AG09309 (cell line): ENCODE data around the gene ANAPC5.

Experiments
- DNase-seq: peaks from one replicate; pipeline ENCODE4 v3.0.0-alpha.2; 2010; ENCODE audit warnings: low read depth
- H3K4me3 ChIP-seq: 2 replicates; pipeline ENCODE4 v1.5.1; 2011; ENCODE audit warnings: mild to moderate bottlenecking, low read depth, low read length, moderate library complexity; ENCODE audit not compliant: control insufficient read depth
- TF ChIP-seq, protein P1 (sequence below): IDR thresholded peaks from 2 replicates; pipeline ENCODE4 v1.5.1; 2011; ENCODE audit warnings: mild to moderate bottlenecking, low read depth, low read length, inconsistent platforms; ENCODE audit not compliant: insufficient read depth, control insufficient read depth; ENCODE audit errors: missing control alignments

ANAPC5 gene

DNA sequence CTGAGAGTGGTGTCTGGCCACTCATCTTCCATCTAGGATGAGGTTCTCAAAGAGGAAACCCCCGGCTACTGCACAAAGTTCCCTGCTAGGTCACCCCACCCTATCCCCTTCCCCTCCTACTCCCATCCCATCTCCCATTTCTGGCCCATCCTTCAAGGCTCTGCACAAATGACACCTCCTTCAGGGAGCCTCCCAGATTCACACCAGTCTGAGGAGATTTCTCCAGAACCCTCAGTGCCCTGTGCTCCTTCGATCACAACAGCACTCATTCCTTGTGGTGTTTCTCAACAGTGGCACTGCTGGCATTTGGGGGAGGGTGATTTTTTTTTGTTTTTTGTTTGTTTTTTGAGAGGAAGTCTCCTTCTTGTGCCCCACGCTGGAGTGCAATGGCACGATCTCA lies 58.6 kb downstream of the ANAPC5 start:
- DNase-seq, result no peak
- TF ChIP-seq, protein P1, sequence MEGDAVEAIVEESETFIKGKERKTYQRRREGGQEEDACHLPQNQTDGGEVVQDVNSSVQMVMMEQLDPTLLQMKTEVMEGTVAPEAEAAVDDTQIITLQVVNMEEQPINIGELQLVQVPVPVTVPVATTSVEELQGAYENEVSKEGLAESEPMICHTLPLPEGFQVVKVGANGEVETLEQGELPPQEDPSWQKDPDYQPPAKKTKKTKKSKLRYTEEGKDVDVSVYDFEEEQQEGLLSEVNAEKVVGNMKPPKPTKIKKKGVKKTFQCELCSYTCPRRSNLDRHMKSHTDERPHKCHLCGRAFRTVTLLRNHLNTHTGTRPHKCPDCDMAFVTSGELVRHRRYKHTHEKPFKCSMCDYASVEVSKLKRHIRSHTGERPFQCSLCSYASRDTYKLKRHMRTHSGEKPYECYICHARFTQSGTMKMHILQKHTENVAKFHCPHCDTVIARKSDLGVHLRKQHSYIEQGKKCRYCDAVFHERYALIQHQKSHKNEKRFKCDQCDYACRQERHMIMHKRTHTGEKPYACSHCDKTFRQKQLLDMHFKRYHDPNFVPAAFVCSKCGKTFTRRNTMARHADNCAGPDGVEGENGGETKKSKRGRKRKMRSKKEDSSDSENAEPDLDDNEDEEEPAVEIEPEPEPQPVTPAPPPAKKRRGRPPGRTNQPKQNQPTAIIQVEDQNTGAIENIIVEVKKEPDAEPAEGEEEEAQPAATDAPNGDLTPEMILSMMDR, result no peak
- H3K4me3 ChIP-seq, result no peak overlapping the region

DNA sequence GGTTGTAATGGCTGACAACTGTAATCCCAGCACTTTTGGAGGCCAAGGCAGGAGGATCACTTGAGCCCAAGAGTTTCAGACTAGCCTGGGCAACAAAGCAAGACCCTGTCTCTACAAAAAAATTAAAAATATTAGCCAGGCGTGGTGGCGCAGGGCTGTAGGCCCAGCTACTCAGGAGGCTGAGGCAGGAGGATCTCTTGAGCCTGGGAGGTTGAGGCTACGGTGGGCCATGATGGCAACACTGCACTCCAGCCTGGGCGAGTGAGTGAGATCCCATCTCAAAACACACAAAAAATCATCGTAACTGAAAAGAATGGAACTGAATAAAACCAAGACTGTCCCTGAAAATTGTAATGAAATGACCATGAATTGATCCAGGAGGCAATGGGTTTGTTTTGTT lies 61.8 kb downstream of the ANAPC5 start:
- DNase-seq, result no peak

DNA sequence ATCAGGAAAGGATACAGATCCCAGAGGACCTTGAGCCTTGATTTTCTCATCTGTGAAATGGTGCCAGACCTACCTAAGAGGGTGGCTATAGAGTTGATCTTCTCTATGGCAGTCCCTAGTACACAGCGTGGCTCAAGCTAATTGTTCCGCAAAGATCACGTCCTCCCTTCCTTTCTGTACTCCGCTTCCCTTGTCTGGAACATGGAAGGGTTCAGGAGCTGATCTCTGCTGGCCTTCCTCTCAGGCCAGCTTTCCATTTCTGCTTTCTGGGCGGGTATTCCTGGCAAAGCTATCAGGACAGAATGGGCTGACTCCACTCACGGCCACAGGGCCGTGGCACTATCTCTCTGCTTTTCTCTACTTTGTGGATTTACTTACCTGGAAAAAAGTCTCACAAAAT lies 62.2 kb downstream of the ANAPC5 start:
- TF ChIP-seq, protein P1, result no peak
- DNase-seq, result no peak
- no peak overlapping the region for H3K4me3 ChIP-seq

More for the DNA sequence above, 61.8 kb downstream of the ANAPC5 start:
- no peak overlapping the region for H3K4me3 ChIP-seq
- TF ChIP-seq, protein P1, result no peak

DNA sequence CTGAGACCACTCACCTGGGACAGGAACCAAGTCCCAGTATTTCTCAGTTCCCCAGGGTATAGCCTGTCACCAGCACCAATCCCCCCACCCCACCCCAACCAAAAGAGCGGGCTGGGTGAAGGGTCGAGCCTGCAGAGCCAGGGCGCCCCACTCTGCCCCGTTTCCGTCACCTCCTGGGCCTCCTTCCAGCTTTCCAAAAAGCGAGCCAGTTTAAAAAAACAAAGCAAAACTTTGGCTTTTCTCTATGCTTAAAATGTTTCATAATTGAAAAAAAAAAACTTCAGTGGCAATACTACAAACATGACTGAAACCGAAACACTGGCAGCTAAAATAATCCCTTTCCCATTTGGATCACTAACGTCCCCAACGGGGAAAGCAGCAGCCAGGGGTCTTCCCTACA lies 63.2 kb downstream of the ANAPC5 start:
- no peak for DNase-seq
- H3K4me3 ChIP-seq, result no peak overlapping the region
- TF ChIP-seq, protein P1, result no peak

DNA sequence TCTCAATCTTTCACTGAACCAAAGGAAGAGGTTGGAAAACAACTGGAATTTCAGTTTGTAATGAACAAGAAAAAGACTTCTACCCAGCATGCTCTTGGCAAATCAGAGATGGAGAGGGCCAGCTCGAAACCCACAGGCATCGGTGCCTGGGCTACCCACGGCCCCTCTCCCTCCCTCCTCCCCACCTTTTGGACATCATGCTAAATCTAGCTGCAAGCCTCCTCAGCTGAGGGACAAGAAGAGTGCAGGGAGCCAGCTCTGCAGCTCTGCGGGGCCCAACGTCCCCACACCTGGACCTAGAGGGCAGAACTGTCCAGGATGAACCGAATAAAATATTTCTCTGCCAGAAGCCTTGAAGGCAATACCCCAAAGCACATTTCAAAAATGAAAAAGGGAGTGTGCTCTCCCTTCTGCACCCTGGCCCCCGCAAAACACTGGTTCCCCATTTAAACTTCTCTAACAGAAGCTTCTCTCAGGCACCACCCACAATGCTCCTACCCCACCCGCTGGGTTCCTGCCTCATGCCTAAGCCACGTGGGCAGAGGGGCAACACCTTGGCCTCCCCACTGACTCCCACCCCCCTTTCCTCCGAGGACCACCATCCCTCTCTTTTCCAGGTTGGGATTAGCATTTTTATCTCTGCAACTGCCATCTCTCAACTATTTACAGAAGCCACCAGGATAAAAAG lies 63.9 kb downstream of the ANAPC5 start:
- DNase-seq, result no peak

DNA sequence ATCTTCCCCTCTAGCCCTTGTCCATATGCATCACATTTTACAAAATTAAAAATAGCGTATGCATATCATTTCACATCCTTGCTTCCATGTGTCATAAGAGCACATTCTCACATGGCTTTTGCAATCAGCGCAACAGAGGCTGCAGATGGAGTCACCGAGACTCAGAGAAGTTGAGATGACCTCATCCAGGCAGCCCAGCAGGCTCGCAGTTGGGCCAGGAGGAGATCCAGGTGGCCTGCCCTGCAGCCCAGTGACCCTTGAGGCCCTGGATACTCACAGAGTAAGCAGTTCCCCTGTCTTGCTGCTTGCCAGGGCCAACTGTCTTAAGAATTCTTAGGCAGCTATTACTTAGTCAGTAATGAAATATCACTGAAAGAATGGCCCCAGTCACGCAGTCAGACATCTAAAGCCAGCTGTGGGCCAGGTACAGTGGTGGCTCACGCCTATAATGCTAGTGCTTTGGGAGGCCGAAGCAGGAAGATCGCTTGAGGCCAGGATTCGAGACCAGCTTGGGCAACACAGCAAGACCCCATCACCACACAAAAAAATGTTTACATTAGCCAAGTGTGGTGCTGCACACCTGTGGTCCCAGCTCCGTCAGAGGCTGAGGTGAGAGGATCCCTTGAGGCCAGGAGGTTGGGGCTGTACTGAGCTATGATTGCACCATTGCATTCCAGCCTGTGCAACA lies 64.8 kb downstream of the ANAPC5 start:
- TF ChIP-seq, protein P1, result no peak
- no peak overlapping the region for H3K4me3 ChIP-seq
- DNase-seq, result no peak

More for the DNA sequence above, 63.9 kb downstream of the ANAPC5 start:
- H3K4me3 ChIP-seq, result no peak overlapping the region
- TF ChIP-seq, protein P1, result no peak
